HG03175 (cell line): ENCODE results near the gene CDC7.

ENCODE experiments used
- ATAC-seq: cut with Tn5 transposase; IDR thresholded peaks from one replicate; pipeline ENCODE4 v1.9.1; 2021; ENCODE audit warnings: mild to moderate bottlenecking, moderate library complexity; ENCODE audit not compliant: unreplicated experiment

Gene CDC7

DNA sequence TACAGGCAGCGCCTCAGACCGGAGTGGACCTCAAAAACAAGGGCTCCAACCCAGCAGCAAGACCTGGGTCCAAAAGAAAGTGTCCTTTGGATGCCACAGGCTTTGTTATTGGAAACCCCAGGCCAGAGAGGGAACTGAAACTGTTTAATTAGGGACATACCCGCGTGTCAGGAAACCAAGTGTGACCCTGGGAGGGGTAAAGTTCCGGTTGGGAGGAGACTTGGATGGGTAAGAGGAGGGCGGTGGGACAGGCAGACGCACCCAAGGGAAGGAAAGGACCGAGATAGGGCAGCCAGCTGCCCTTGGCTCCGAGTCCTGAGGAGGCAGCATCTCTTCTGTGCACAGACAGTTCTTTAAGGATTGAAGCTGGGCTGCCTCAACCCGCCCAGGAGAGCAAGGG, 71.4 kb downstream of the CDC7 start:
- peak; percentile 86 for ATAC-seq
